MM.1S (cell line): Measurements from ENCODE around the gene MACROD2.

Source experiments
- EZH2 ChIP-seq: fragments of 300-600 bp; sonication (generic); optimal IDR thresholded peaks from 2 replicates; pipeline ENCODE3; 2017; ENCODE audit warnings: low read depth, mild to moderate bottlenecking, antibody characterized with exemption, low read length, mixed read lengths
- TF ChIP-seq, protein P1 (sequence below): fragments of 300-600 bp; sonication (generic); IDR thresholded peaks from 2 replicates; pipeline ENCODE4 v1.5.1; 2016; ENCODE audit warnings: antibody characterized with exemption, low read length, mixed read lengths

DNA sequence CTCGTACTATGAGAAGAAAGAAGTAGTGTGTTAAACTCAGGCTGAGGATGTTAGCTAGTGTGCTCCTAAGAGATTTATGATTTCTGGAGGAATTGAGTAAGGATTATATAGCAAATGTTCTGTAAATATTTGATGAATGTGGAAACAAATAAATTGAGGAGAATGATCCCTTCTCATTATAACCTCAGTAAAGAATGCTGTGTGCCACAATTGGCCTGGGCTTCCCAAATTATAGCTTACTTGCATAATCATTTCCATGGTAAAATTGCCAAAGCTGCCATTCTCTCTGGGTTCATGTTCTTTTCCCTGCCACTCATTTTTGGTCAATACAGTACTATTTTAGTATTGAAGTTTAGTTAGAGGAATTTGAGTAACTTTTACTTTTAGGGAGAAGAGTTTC is 213.6 kb downstream of the MACROD2 start:
- TF ChIP-seq, protein P1, sequence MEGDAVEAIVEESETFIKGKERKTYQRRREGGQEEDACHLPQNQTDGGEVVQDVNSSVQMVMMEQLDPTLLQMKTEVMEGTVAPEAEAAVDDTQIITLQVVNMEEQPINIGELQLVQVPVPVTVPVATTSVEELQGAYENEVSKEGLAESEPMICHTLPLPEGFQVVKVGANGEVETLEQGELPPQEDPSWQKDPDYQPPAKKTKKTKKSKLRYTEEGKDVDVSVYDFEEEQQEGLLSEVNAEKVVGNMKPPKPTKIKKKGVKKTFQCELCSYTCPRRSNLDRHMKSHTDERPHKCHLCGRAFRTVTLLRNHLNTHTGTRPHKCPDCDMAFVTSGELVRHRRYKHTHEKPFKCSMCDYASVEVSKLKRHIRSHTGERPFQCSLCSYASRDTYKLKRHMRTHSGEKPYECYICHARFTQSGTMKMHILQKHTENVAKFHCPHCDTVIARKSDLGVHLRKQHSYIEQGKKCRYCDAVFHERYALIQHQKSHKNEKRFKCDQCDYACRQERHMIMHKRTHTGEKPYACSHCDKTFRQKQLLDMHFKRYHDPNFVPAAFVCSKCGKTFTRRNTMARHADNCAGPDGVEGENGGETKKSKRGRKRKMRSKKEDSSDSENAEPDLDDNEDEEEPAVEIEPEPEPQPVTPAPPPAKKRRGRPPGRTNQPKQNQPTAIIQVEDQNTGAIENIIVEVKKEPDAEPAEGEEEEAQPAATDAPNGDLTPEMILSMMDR = no peak
- no peak for TF ChIP-seq EZH2
